ENCODE results near the gene PRUNE2.

Gene PRUNE2

DNA sequence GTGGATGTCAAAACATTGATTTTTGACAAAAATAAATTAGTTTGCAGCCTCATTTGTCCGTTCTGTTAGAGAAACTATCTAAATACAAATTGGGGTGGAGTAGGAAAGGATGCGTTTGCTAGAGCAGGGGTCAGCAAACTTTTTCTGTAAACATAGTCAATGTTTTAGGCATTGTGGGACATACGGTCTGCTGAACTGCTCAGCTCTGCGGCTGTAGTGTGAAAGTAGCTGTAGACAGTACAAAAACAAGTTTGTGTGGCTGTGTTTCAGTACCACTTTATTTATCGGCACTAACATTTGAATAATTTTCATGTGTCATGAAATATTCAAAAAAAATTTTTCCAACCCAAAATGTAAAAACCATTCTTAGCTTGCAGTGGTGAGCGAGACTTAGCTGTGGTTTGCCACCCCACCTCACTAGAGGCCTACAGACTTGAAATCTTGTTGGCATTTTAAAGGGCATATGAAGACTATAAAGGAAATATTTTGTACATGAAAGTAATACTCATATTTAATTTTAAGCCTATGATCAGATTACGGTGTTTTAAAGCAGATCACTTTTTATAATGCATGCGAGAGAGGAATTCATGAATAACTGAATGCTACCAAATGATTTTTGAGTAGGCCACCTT lies 292.6 kb downstream of the PRUNE2 start:
- H3K27ac ChIP-seq: no peak overlapping the region
- TF ChIP-seq CTCF (conservative IDR thresholded peaks at IDR 0.05): no peak

DNA sequence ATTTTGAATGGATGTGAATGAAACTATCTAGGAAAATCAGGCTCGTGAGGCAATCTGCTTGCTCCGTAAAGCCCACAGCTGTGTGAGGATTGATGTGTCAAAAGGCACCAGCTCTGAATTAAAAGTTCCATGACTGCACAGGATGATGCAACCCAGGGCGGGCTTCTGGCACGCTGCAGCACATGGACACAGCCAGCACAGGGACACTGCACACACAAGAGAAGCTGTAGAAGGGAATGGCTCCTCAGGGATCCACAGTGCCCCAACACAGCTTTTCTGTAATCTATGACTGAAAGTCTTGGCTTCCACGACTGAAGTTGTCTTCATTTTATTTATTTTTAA lies 295.9 kb downstream of the PRUNE2 start:
- TF ChIP-seq CTCF (conservative IDR thresholded peaks at IDR 0.05): no peak
- H3K27ac ChIP-seq: no peak overlapping the region

DNA sequence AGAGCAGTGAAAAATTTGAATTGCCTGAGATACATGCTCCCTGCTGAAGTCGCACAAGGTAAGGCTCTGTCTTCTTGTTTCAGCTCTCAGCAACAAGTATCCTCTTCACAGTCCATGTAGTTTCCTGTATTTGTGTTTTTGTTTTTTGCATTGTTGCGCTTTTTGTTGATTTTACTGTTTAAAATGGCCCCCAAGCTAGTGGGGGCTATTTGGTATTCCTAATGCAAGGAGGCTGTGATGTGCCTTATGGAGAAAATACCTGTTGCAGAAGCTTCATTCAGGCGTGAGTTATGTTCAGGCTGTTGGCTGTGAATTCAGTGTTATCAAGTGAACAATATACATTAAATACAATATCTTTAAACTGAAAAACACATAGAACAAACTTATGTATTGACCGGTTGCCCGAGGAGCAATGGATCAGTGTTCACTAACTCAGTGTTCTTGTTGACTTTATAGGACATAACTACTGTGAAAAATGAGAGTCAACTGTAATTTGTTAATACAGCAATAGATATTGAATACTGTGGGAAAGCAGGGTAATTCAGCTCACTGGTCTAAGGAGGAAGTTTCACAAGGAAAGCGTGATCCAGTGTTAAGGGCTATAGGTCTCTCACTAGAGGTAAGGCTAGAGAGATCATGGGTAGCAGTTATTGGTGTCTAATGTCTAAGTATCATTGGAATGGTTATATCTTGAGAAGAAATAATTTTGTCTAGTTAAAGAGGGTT lies 296.5 kb downstream of the PRUNE2 start:
- H3K27ac ChIP-seq: no peak overlapping the region
- TF ChIP-seq CTCF (conservative IDR thresholded peaks at IDR 0.05): no peak

GRCh38 chr9:76608575-76609273 lies 297.2 kb downstream of the PRUNE2 start:
- H3K27ac ChIP-seq: no peak overlapping the region
- no peak for TF ChIP-seq CTCF (conservative IDR thresholded peaks at IDR 0.05)

DNA sequence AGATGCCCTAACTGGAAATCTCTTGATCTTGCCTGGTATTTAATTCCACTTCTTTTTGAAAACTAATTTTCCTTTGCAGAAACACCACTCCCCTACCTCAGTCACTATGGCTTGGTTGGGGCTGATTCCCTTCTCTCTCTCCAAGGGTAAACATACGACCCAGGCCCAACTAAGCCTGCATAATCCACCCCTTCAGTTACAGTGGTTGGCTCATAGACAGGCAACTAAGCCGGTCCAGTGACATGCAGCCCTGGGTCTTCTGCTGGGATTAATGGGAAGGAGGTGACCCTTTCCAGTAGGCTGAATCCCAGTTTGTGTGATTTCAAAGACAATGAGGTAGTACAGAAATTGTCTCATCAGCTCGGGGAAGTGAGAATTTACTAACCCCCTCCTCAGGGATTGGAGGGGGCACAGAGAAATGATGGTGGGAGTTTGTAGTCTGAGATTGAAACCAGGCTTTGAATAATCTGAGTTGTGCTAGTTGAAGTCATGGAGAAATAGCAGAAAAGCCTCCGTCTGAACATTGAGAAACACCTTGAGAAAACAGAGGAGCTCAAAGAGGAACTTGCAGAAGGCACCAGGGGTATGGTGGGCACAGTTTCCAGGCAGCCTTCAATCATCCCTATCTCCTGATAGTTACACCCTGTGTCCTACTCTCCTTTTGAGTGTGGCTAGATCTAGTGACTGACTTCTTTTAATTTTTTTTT lies 298.0 kb downstream of the PRUNE2 start:
- H3K27ac ChIP-seq: no peak overlapping the region
- no peak for TF ChIP-seq CTCF (conservative IDR thresholded peaks at IDR 0.05)

GRCh38 chr9:76605321-76605900 lies 300.5 kb downstream of the PRUNE2 start:
- no peak for TF ChIP-seq CTCF (conservative IDR thresholded peaks at IDR 0.05)

More at GRCh38 chr9:76605321-76605900, 300.5 kb downstream of the PRUNE2 start:
- H3K27ac ChIP-seq: no peak overlapping the region

Data from VCaP (cell line).